SIG-M5 treated with dmso at 0.1 percent for 504 hours (cell line): ENCODE data around the gene GJB1.
A peak's percentile ranks its signal among the peaks of the same experiment; 100 is the strongest.
"Not testable (repeated sequence)": the region's sequence is repeated elsewhere in the genome, so short reads cannot be mapped to it uniquely, and the experiment has no call there.

Source experiments
- DNase-seq: peaks from one replicate; lab custom pipeline; 2025; ENCODE audit not compliant: unreplicated experiment; lab: John Stamatoyannopoulos, UW

Gene GJB1

DNA sequence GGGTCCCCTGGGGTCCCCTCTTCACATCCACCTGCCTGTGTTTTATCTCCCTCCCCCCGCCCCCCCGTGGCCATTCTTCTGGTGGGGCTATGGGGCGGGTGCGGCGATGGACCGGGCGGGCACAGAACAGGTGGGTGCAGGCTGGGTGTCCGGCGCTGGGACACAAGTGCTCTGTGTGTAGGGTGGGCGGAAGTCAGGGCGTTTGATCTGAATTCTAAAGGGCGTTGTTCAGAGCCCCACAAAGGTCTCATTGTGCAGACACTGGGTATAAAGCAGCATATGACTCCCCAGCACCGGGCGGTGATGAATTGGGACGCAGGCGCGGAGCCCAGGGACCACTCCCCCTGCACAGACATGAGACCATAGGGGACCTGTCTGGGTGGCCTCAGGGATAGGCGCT, at the start of gene GJB1:
GJB1 (plus strand) TSS at position 296 of the 400 bp plus-strand sequence. CDS start 484 bp downstream, outside the sequence.
- no peak for DNase-seq

DNA sequence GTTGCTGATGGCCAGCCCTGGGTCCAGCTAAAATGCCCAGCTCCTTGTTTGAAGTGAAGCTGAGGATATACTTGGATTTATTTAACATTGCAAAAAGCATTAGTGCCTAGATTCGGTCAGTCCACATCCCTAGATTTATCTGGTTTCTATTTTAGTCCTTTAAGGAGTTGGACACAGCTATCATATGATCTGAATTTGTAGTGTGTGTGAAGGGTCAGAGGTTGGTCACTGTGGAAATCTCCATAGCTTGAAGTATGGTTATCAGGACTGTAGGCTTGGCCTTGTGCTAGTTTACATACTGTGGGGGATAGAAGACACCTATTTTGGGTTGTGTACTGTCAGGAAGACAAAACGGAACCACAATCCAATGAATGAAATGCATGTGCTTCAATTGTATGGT, 49.6 kb upstream of the GJB1 start:
- no peak for DNase-seq

DNA sequence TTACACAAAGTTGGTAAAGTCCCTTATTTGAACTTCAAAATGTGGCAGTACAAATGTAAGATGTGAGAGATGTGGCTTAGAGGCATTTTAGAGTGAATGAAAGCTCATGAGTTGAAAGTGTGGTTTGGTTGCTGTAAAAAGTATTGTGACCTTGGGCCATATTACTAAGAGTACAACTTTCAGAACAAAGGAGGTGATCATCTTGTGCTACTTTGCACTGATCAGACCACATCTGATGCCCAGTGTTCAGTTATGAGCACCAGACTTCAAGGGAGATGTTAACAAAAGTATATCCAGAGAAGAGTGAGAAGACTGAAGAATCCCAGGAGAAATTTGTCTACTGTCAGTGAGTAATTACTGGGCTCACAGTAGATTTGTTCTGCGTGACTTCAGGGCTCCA, 48.2 kb upstream of the GJB1 start:
- DNase-seq: no peak

DNA sequence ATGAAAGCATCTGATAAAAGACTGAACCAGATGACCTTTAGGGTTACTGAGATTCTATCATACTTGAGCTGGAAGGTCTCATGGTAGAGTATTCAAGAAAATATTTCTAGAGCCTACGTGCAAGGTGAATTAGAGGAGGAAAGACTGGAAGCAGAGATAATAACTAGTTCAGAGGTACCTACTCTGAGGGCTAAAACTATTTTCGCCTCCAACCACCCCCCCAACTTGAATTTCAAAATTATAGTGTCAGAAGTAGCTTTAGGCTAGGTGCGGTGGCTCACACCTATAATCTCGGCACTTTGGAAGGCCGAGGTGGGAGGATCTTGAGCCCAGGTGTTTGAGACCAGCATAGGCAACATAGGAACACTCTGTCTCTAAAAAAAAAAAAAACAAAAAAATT, 47.5 kb upstream of the GJB1 start:
- DNase-seq: no peak

DNA sequence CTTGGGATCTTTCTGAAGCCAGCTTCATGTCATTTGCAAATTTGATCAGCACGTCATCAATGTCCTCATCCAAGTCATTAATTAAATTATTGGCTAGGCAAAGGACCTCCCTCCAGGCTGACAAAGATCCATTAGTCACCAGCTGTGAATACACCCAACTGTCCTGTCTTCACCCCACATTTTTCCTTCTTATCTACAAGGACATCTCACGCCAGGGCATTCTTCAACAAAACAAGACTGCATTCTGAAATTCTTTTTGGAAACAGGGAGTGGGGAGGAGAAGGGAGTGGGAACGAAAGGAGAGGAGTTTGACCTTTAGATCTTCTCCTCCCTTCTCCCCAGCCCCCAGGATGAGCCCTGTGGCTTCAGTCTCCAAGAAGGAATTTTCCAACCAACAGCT, 45.7 kb upstream of the GJB1 start:
- DNase-seq: no peak

DNA sequence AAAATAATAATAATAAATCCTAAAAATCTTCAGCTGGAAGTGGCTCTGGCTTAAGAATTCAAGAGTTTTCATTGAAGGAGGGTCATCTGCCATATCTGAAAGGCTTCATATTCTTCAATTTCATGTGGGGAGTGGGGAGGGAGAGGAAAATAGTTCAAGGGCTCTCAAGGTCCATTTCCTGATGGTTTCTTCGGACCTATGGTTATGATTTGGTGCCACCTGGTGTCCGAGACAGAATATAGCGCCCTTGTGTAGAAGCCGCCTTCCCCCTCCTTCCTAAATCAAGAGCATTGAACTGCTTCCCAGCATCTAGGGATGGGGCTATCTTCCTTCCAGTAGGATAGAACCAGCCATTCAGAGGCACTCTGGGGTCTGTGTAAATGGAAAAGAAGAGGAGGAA, 44.1 kb upstream of the GJB1 start:
- DNase-seq: peak; percentile 59

DNA sequence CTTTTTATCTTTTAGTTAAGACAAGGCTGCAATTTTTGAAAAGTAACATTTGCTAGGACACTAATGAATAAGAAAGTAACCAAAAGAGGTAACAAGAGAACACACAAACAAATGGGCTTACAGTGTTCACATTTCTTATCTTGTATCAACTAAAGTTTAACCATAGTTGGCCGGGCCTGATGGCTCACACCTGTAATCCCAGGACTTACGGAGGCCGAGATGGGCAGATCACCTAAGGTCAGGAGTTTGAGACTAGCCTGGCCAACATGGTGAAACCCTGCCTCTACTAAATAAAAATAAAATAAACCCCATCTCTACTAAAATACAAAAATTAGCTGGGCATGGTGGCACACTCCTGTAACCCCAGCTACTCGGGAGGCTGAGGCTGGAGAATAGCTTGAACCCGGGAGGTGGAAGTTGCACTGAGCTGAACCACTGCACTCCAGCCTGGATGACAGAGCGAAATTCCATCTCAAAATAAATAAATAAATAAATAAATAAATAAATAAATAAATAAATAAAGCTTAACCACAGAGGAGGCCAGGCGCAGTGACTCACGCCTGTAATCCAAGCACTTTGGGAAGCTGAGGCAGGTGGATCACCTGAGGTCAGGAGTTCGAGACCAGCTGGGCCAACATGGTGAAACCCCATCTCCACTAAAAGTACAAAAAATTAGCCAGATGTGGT, 42.3 kb upstream of the GJB1 start:
- not testable (repeated sequence) for DNase-seq

DNA sequence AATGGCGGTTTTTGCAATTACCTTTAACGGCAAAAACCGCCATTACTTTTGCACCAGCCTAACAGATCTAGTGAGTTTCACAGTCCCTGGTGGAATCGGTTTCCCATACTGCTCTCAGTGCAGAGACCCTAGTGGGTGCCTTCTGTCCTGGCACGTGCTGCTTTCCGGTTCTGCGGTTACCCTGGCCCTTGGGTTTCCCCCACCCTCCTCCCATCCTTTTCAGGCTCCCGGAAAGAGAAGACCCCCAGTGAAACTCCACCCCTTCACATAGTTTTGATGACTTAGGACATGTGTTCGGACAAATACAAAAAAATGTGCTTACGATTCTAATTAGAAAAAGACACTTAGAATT, 41.5 kb upstream of the GJB1 start:
- peak; percentile 45 for DNase-seq

DNA sequence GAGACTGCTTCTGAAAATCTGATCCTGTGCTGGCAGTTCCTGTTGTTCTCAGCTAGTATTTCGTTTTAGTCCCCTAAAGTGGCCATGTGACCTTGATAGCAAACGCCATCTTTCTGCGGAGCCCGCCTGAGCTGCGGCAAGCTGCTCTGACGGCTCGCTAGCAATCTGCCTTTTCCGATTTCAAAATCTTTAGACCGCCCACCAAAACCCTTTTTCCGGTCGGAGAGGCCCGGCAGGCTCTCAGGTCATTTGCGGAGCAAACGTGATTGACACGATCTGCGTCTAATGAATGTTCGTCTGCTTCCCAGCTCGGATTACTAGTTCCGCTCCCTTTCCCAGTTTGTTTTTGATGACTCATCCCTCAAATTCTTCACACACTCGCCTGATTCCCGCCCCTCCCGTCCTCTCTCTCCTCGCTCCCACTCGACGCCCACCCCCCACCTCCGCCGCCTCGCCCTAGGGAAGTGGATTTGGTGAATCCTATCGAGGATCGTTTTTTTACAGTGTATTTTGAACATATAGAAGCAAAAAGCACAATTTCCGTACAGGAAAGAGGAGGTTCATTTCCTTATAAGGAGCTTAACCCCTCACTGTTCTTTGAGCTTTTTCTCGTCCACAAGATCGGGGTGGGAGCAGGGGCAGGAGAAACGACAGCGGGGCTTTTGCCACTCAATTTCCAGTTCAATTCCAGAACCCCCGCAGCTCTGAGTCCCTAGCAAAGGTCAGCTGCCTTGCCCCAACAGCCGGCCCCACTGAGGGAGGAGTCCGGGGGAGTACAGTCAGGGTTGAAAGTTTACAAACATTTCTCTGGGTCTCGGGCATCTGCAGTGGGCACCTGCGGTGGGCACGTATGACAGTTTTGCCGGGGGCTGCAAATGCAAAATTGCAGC, 40.9 kb upstream of the GJB1 start:
- DNase-seq: peak; percentile 96

DNA sequence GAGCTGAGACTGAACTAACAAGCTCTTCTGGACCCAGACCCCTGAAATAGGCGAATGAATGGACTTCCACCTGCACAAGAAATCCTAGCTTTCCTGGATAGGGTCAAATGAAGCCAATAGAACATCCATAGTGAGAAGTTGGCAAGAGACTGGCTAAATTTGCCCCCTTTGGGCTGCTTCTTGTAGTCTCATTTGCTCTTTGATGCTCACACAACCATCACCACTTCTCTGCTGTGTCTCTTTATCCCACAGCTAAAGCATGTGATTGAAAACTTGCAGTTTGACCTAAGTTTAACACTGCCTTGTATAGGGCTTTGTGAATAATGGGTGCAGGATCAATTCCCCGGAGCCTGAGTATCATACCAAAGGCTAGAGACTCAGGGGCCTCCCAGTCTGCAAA, 40.2 kb upstream of the GJB1 start:
- no peak for DNase-seq

DNA sequence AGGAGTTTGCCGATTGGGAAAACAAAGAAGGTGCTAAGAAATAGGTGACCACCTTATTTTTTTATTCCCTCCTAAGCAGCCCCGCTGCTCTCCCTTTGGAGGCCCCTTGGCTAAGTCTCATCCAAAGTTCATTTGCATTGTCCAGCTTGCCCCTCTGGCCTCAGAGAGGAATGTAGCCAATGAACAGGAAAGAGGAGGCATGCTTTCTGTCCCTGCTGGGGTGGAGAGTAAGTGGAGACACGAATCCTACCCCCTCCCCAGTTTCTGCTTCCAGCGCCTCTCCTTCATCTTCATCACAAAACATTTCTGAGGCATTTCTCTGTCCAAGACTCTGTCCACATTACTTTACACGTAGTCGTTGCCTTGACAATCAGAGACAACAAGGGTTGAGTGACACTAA, 39.7 kb upstream of the GJB1 start:
- DNase-seq: no peak

DNA sequence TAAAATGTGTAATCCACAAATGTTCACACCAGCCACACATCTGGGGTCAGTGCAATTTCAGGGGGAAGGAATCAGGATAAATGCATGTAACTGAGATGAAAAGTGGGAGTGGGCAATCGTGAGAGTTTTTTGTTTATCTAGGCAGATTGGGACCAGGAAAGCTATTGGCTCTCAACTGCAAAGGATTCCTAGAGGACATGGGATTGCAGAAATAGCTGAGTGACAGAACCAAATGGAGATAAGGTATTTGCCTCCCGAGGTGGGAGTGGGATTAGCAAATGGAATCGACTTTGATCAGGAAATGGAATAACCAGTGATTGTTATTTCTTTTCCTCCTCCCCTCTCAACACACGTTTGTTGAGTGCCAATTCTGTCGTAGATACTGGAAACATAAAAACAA, 38.9 kb upstream of the GJB1 start:
- DNase-seq: no peak

DNA sequence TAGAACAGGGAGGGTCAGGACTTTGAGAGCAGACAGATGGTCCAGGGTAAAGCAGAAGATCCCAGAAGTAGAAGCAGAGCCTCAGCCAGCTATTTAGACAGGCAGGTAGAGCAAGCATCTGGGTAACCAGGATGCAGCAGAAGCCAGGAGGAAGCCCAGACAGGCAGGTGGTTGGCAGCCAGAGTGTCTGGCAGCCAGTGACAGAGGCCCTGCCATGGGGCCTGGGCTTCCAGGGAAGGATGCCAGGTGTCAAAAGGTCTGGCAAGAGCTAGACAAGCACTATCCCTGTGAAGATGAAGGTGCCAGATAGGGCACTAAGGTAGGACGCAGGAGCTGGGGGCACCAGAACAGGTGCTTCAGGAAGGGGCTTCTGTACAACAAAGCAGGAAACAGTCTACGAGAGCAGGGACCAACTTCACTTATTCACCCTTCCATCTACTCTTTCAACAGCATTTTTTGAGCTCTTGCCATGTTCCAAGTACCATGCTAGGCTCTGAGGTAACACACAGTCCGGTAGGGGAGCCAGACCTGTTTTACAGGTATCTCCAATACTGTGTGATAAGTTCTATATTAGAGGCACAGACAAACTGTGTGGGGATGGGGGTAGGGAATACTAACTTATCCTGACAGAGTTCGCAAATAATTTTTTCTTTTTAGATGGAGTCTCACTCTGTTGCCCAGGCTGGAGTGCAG, 38.1 kb upstream of the GJB1 start:
- no peak for DNase-seq

DNA sequence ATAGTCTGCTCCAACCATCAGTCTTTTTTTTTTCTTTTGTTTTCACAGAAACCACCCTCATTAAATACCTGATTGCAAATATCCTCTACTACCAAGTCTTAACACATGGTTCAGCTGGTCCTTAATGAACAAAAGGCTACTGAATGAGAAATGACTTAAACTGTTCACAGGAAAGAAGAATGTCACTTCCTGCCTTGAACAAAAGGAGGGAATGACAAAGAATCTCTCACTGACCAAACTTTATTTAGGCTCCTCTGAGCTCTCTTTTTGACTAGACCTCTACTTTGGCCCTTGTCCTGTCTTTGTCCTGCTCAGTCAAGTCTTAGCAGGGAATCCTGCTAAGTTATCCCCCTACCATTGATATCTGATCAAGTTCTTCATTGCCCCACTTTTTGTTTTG, 31.8 kb upstream of the GJB1 start:
- no peak for DNase-seq

DNA sequence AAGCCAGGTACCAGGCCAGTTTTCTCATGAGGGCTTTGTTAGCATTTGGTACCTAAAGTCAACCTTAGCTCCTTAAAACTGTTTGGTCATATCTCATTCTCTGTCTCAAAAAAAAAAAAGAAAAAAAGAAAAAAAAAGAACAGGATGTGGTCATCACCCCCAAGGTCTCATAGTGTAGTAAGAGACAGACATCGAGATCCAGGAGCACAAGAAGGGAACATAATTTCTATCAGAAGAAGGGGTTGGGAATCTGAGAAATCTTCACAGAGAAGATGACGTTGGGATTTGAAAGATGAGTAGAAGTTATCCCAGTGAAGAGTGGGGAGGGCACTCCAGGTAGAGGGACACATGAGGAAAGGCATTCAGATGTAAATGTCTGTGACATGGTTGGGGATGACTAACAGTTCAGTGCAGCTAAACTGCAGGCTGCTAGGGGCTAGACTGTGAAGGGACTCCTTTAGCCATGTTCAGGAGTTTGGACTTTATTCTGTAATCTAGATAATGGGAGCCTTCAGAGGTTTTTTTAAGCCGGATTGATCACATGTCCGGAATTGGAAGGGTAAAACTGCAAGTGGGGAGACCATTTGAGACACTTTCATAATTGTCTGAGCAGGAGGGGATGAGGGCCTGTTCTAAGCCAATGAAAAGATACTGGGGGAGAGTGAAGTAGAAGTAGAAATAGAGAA, 26.9 kb upstream of the GJB1 start:
- no peak for DNase-seq

DNA sequence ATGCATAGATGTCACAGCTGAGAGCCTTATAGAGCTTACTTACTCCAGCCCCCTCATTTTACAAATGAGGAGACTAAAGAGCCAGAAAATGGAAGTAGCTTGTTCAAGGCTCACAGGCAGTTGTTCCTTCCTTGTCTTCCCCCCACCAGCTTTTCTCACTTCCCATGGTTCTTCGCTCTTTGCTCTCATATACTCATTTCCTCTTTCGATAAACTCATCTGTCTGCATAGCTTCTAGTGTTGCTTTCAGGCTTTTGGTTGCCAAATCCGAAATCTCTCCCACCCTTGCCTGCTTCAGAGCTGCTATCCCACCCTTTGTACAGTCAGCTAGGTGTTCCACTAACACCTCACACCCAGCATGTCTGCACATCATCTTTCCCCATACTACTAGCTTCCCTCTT, 25.0 kb upstream of the GJB1 start:
- peak; percentile 83 for DNase-seq

DNA sequence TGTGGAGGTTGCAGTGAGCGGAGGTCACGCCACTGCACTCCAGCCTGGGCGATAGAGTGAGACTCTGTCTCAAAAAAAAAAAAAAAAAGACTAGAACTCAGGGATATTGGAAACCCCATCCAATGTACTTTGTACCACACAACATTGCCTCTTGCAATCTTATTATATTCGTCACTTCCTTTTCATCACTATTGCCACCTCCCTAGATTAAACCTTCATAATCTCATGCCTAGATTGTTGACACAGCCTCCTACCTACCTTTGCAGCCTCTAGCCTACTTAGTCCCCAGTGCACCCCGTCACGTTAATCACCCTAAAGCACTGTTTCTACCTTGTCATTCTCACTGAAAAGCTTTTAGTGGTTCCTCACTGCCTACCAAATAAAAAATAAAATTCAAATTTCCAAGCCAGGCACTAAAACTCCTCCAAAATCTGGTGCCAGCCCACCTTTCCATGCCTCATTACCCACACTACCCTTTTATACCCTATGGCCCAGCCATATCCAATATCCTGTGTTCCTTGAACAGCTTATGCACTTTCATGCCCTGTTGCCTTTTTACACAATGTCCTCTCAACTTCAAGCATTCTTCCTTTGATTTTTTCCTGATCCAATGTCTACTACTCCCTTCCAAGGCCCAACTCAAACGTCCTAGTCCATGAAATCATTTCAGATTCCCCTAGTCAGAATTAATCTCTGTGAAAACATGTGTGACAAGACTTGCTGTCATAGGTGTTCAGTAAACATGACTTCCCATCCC, 23.6 kb upstream of the GJB1 start:
- DNase-seq: no peak

DNA sequence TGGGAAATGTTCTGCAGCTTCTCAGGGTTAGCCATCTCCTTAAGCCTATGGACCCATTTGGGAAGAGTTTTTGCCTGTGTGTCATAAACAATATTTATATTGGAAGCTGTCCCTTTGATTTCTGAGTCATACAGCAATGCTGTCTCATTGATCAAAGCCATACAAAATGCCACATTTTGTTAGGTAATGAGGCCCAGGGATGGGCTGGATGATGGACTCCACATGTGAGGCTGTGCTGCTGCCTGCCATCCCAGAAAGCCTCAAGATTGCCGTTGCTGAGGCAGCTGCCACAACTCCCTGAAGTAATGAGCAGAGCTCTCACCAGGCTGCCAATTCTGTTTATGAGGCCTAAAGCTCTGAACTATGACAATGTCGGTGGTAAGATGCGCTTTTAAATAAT, 12.2 kb upstream of the GJB1 start:
- DNase-seq: no peak

DNA sequence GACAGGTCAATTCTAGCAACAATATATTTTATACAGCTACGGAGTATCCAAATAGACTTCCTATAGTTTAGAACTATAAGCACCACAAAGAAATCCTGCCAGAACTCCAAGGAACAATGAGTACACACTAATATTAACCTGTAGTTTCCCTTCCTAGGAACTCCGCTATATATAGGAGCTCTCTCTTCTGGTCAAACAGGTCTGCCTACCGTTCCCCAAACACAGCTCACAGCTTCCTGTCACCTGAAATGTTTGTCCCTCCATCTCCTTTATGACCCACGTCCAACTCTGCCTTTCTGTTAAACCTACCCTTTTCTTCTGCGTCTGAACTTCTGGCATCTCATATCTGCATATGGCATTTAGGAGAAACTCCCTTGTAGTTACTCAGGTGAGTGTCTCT, 10.5 kb upstream of the GJB1 start:
- DNase-seq: no peak

DNA sequence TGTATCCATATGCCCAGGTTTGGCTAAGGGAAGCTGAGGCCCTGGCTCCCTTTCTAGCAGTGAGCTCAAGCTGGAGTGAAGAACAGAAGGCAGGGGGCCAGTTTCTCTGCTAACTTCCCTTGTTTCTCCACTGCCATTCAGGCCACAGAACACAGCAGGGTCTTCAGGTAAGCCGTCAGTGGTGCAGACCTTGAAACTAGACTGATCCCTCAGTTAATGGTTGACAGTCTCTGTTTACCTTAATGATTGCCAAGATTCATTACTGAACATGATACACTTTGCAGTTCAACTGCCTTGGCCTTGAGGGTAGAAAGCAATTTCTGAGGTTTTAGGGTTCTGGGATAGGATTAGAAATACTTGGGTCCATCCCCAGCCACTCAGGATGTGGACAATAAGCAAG, 8.9 kb upstream of the GJB1 start:
- DNase-seq: no peak
